ENCODE results near the gene REV3L. TPM values are rescaled to one million over a fixed set of nuclear protein-coding genes. Genes with fewer than 3 reads are reported as not detected.

REV3L gene
- total and polyA plus RNA-seq, 2 donors (not counting 3 experiments of a cell fraction or from before 2014, with no cell fraction given), result 6.0 to 22.7 TPM

- Histone ChIP-seq H3K9me3 (replicated peaks; ENCODE audit: control insufficient read depth, insufficient read depth, low read length) (no peaks in the 10 kb centered on the region), H3K27me3 (ENCODE audit: control insufficient read depth in 2 of 2, insufficient read depth in 2 of 2, low read length in 2 of 2) (no peaks in the 10 kb centered on the region), H3K9me1 (replicated peaks; ENCODE audit: control insufficient read depth, extremely low read depth, insufficient read depth, low read length) (no peaks in the 10 kb centered on the region), H3K4me3 (replicated peaks in 1 of 3; ENCODE audit: insufficient read depth in 1 of 3, low read depth in 1 of 3, low read length in 3 of 3) (no peak overlapping the region), H3K79me2 (ENCODE audit: control insufficient read depth, insufficient read depth, low read length) (no peaks in the 10 kb centered on the region), H3K4me2 (ENCODE audit: insufficient read depth, low read length) (no peak overlapping the region), H3K27ac (ENCODE audit: insufficient read depth, low read depth, low read length) (no peak overlapping the region), H2AFZ (ENCODE audit: low read depth, low read length) (no peak overlapping the region), H3K36me3 (ENCODE audit: control insufficient read depth in 2 of 2, extremely low read depth in 1 of 2, insufficient read depth in 2 of 2, low read length in 2 of 2) (peaks cover 0 to 6% of the 10 kb centered on the region in 2 experiments), H3K4me1 (ENCODE audit: control insufficient read depth, extremely low read depth, insufficient read depth, low read length) (no peaks in the 10 kb centered on the region), H3K9ac (replicated peaks; ENCODE audit: extremely low read depth, insufficient read depth, low read length) (no peak overlapping the region), H4K20me1 (replicated peaks; ENCODE audit: control insufficient read depth, extremely low read depth, insufficient read depth, low read length) (no peaks in the 10 kb centered on the region)
- CTCF ChIA-PET, result no interaction called here
- FAIRE-seq, result no peak
- POLR2A ChIA-PET, result no interaction called here
- dilution Hi-C loops (cut with MboI; ENCODE audit: extremely low pct_ligation_motif_present, low sequenced_read_pairs), result no loop called here
- no peak for TF ChIP-seq JUN (IDR thresholded peaks at IDR 0.05; ENCODE audit: borderline replicate concordance, insufficient read depth, insufficient read length, low read depth)
- TF ChIP-seq, protein P1, sequence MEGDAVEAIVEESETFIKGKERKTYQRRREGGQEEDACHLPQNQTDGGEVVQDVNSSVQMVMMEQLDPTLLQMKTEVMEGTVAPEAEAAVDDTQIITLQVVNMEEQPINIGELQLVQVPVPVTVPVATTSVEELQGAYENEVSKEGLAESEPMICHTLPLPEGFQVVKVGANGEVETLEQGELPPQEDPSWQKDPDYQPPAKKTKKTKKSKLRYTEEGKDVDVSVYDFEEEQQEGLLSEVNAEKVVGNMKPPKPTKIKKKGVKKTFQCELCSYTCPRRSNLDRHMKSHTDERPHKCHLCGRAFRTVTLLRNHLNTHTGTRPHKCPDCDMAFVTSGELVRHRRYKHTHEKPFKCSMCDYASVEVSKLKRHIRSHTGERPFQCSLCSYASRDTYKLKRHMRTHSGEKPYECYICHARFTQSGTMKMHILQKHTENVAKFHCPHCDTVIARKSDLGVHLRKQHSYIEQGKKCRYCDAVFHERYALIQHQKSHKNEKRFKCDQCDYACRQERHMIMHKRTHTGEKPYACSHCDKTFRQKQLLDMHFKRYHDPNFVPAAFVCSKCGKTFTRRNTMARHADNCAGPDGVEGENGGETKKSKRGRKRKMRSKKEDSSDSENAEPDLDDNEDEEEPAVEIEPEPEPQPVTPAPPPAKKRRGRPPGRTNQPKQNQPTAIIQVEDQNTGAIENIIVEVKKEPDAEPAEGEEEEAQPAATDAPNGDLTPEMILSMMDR (IDR thresholded peaks at IDR 0.05; ENCODE audit: extremely low read depth in 1 of 2, insufficient read depth in 1 of 2, low read depth in 1 of 2, low read length in 2 of 2), result no peak
- no peak for TF ChIP-seq GATA2 (IDR thresholded peaks at IDR 0.05; ENCODE audit: insufficient read depth, insufficient read length, low read depth, low read length)
- no peak for TF ChIP-seq FOS (IDR thresholded peaks at IDR 0.05; ENCODE audit: borderline replicate concordance, insufficient read depth, low read length)
- no peak for TF ChIP-seq POLR2A (IDR thresholded peaks at IDR 0.05; ENCODE audit: low read depth, low read length)
- no peak for TF ChIP-seq MAX (IDR thresholded peaks at IDR 0.05; ENCODE audit: insufficient read depth, insufficient read length)
- no peak for TF ChIP-seq POLR2AphosphoS5 (IDR thresholded peaks at IDR 0.05; ENCODE audit: insufficient read depth, low read depth, low read length)
- no peak for TF ChIP-seq MYC (IDR thresholded peaks at IDR 0.05; ENCODE audit: low read depth, low read length)
- TF ChIP-seq EZH2 (IDR thresholded peaks at IDR 0.05; ENCODE audit: borderline replicate concordance, low read depth, low read length, severe bottlenecking), result no peak
- intact Hi-C loops (cut with micrococcal nuclease), result no loop called here
- no TSS peak for BruUV-seq (replicated peaks)
- DNase-seq (ENCODE audit: low read depth, low spot score), result no peak
Measured at GRCh38 chr6:111342913-111343312, 140.1 kb downstream of the REV3L start.

Data from endothelial cell of umbilical vein (primary cell).